ENCODE data around the gene TEDC1.

TEDC1 gene

GRCh38 chr14:105498430-105499255 is 7.6 kb downstream of the TEDC1 start:
- no peak for DNase-seq

GRCh38 chr14:105499256-105500035 is 8.4 kb downstream of the TEDC1 start:
- no peak for DNase-seq

DNA sequence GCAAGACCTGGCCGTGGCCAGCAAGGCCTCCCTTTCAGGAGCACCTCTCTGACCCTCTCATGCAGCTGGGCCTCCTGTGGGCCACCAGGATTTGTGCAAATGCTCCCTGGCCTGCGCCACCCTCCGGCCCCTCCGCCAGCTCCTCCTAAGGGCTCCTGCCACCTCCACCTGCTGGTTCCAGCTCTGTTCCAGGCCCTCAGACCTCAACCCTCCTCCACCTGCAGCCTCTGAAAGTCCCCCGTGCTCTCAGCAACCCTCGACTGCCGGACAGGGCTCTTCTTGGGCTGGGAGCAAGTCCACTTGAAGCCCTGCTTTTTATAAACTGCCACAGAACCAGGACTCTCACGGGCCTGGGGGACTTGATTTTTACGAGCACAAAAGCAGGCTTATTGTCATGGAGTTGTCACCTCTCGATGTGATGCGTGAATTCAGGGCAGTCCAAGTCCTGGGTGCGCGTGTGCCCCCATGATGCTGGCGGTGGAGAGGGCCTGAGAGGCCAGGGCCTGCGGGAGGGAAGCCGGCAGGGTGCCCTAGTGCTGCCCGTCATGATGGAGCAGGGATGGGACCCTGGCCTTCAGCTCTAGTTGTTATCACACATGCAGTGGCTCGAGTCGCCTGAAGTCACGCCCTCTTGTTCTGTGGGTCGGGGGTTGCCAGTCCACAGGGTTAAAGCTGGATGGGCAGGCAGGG is 9.1 kb downstream of the TEDC1 start:
- no peak for DNase-seq

DNA sequence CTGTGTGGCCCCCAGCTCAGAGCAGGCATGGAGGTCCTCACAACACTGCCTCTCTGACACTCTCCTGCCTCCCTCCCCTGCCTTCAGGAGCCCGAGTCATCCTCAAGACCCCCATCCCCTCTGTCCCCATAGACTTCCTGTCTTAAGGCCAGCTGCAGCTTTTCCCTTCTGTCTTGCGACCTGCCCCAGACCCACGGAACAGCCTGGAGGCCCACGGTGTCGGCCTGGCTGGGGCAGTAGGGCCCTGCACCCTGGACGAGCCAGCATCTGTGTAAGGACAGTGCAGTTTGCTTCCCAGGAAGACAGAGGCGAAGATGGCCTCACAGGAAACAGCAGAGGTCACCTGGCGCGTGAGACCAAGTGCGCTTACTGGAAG is 9.7 kb downstream of the TEDC1 start:
- DNase-seq, result no peak

- DNase-seq, result no peak
Measured at GRCh38 chr14:105501504-105502291, 10.7 kb downstream of the TEDC1 start.

GRCh38 chr14:105502446-105503295 is 11.6 kb downstream of the TEDC1 start:
- no peak for DNase-seq

- no peak for DNase-seq
Measured at GRCh38 chr14:105503296-105503640, 12.2 kb downstream of the TEDC1 start.

GRCh38 chr14:105503935-105504692 is 13.1 kb downstream of the TEDC1 start:
- no peak for DNase-seq

- DNase-seq, result no peak
Measured at GRCh38 chr14:105505101-105505500, 14.1 kb downstream of the TEDC1 start.

DNA sequence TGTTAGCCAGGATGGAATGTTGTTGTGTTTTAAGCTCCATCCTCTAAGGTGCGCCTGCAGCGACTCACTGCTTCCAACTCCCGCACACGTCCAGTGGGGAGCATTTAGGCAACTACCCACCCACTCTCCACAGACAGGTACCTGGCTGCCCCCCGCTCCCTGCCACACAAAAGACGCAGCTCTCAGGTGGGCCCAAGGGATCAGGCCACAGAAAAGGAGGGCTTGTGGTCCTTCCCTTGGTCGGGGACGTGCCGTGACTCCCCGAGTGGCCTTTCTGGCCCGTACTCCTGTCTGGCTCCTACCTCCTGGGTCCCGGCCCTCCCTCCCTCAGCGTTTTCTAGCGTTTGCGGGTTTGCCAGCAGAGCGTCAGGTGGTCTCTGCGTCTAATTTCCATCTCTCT is 16.2 kb downstream of the TEDC1 start:
- DNase-seq, result no peak

GRCh38 chr14:105508069-105508468 is 17.0 kb downstream of the TEDC1 start:
- no peak for DNase-seq

DNA sequence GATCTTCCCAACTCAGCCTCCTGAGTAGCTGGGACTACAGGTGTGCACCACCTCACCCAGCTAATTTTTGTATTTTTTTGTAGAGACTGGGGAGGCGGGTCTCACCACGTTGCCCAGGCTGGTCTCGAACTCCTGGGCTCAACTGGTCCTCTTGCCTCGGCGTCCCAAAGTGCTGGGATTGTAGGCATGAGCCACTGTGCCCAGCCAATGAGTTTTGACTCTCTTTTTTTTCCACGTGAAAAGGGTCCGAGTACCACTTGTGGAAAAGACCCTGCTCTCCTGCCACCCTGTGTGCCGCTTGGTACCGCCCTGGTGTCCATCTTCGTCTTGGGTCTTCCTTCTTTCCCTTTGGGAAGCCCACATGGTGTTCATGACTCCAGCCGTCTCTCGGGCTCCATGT is 17.6 kb downstream of the TEDC1 start:
- DNase-seq, result no peak

DNA sequence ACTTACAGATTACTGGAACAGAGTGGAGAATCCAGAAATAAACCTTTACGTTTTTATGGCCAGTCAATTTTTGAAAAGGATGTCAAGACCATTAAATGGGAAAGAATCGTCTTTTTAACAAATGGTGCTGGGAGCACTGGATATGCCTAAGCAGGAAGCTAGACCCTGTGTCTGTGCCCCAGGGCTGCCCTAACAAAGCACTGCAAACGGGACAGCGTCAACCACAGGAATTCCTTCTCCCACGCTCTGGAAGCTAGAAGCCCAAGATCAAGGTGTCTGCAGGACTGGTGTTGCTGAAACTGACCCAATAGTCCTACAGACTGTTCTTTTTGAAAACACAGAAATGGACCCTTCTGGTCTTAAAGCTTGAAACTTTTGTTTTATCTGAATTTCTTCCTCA is 26.1 kb downstream of the TEDC1 start:
- no peak for DNase-seq

GRCh38 chr14:105519946-105520698 is 29.1 kb downstream of the TEDC1 start:
- DNase-seq, result no peak

DNA sequence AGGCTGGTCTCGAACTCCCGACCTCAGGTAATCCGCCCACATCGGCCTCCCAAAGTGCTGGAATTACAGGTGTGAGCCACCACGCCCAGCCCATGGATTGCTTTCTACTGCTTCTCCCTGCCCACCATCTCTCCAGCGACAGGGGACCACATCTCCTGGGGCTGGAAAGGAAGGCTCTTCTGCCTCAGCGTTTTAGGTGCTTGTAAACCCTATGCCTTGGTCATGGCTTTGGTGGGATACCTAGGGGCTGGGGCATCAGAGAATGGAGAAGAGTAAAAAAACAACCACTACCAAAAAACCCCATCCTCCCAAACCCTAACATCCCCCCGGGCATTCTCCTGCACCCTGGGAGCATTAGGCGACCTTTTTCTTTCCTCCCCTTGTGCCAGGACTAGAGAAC is 34.3 kb downstream of the TEDC1 start:
- DNase-seq, result no peak

DNA sequence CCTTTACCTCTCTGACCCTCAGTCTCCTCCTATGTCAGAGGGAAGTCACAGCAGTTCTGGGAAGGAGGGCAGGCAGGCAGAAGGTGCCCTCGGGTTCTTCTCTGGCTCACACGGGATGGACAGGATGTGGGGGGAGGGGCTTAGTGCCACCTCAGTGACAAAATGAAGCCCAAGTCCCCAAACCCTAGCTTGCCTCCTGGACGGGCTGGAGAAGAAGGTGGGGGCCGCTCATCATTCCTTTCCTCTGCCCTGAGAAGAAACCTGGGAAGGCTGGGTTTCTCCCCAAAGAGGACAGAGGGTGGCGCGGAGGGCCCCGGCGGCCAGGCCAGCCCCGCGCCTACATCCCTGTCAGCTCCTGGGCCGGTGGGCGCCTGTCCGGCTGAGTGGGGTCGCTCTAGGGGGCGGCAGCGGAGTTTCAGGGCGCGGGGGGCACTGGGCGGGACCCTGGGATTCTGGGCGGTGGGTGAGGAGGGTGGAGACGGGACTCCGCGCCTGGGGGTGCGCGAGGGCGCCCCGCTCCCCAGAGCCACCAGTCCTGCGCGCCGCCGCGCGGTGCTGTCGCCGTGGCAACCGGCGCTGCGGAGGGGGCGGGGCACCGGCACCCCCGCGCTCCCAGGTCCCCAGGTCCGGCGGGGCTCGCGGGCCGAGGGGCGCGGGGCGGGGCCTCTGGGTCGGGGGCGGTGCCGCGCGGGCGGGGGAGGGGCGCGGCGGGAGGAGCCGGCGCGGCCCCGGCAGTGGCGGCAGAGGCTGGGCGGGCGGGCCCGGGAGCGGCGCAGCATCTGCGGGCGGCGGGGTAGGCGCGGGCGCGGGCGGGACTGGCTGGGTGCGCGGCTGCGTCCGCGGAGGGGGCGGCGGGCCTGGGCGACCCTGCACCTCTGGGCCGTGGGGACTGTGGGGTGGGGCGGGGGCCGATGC is 35.1 kb downstream of the TEDC1 start, which contains the start of gene TMEM121:
TMEM121 (plus strand) TSS at position 723 of the 915 bp plus-strand sequence. CDS start 2,252 bp downstream, outside the sequence.
- DNase-seq, result no peak

DNA sequence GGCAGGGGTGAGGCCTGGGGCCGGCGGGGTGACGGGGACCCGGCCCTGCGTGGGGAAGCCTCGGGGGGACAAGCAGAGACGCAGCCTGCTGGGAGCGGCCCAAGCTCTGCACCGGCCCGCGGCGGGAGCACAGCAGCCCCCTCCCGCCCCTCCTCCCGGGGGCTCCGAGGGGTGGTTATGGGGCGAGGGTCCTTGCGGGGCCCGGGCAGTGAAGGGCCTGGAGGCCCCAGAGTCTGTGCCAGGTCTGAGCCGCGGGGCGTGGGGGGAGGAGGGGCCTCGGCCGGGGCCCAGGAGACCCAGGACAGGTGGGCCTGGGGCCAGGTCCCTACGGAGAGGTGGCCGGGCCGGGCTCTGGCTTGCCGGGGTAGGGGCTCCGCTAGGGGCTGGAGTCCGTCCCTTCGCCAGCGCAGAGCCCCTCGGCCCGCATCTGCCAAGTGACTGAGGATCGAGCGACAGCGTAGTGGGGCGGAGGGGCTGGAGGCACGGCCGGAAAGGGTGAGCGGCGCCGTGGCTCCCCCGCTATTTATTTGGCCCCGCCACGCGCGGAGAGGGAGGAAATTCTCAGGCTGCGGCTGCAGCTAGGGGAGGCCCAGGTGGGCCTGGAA is 35.8 kb downstream of the TEDC1 start:
- no peak for DNase-seq

DNA sequence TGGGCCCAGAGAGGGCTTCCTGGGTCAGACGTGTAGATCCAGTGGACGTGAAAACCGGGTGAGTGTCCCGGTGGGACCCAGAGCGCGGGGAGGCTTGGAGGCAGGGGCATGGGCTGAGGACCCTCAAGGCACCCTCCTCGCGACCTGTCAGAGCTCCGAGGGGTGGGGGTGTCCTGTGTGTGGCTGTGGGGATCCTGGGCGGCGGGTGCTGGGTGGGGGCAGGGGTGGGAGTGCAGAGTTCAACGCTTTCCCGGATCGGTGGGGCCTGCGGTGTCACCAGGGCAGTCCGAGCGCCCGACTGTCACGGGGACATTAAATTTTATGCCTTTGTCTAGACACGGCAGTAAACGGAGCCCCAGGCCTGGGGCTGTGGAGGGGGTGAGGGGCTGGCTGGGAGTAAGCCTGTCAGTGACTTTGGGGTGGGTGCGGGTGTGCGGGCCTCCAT is 36.4 kb downstream of the TEDC1 start:
- DNase-seq, result no peak

All from NCI-H524 treated with DMSO at 0.1 percent for 48 hours (cell line).